ENCODE data around the gene GGT1.
"Not testable (repeated sequence)": the region's sequence is repeated elsewhere in the genome, so short reads cannot be mapped to it uniquely, and the experiment has no call there.

Gene GGT1

GRCh38 chr22:24602847-24603769 is at the start of gene GGT1:
Gene GGT1 (plus strand): TSS chr22:24603193. CDS start chr22:24611082, 7,889 bp downstream.
- not testable (repeated sequence) for DNase-seq (ENCODE audit: low read depth, low spot score)

- no peak for DNase-seq (ENCODE audit: low read depth, low spot score)
Measured at GRCh38 chr22:24553597-24554312, 49.2 kb upstream of the GGT1 start.

GRCh38 chr22:24554313-24555164 is 48.5 kb upstream of the GGT1 start, which contains the start of gene GUCD1:
Gene GUCD1 (minus strand): TSS chr22:24555138. CDS start chr22:24554991, 147 bp downstream.
- DNase-seq (ENCODE audit: low read depth, low spot score) = no peak

- peak; percentile 99 for DNase-seq (ENCODE audit: low read depth, low spot score)
Measured at GRCh38 chr22:24555165-24556039, 47.6 kb upstream of the GGT1 start, which contains the start of gene SNRPD3. Gene SNRPD3 (plus strand): TSS chr22:24555999. CDS start chr22:24557675, 1,676 bp downstream.

GRCh38 chr22:24559471-24559870 is 43.5 kb upstream of the GGT1 start:
- no peak for DNase-seq (ENCODE audit: low read depth, low spot score)

- DNase-seq (ENCODE audit: low read depth, low spot score) = no peak
Measured at GRCh38 chr22:24563246-24563645, 39.7 kb upstream of the GGT1 start.

- no peak for DNase-seq (ENCODE audit: low read depth, low spot score)
Measured at GRCh38 chr22:24564376-24565058, 38.5 kb upstream of the GGT1 start.

- no peak for DNase-seq (ENCODE audit: low read depth, low spot score)
Measured at GRCh38 chr22:24565077-24565476, 37.9 kb upstream of the GGT1 start.

- DNase-seq (ENCODE audit: low read depth, low spot score) = no peak
Measured at GRCh38 chr22:24566899-24567511, 36.0 kb upstream of the GGT1 start.

GRCh38 chr22:24567668-24568067 is 35.3 kb upstream of the GGT1 start:
- DNase-seq (ENCODE audit: low read depth, low spot score) = no peak

- no peak for DNase-seq (ENCODE audit: low read depth, low spot score)
Measured at GRCh38 chr22:24571266-24571665, 31.7 kb upstream of the GGT1 start.

- DNase-seq (ENCODE audit: low read depth, low spot score) = no peak
Measured at GRCh38 chr22:24576778-24577177, 26.2 kb upstream of the GGT1 start.

GRCh38 chr22:24578355-24579257 is 24.4 kb upstream of the GGT1 start:
- no peak for DNase-seq (ENCODE audit: low read depth, low spot score)

- DNase-seq (ENCODE audit: low read depth, low spot score) = no peak
Measured at GRCh38 chr22:24579258-24579601, 23.8 kb upstream of the GGT1 start.

GRCh38 chr22:24580276-24580675 is 22.7 kb upstream of the GGT1 start:
- DNase-seq (ENCODE audit: low read depth, low spot score) = no peak

GRCh38 chr22:24582056-24582814 is 20.8 kb upstream of the GGT1 start:
- DNase-seq (ENCODE audit: low read depth, low spot score) = no peak

GRCh38 chr22:24583221-24584165 is 19.5 kb upstream of the GGT1 start:
- DNase-seq (ENCODE audit: low read depth, low spot score) = no peak

All from activated CD4-positive, CD25-positive, alpha-beta regulatory T cell treated with anti-CD3 and anti-CD28 coated beads, Interleukin-2, amount 50 U/mL, for 16 hours (primary cell).